AG09319 (cell line): Measurements from ENCODE around the gene ZNF556.
A peak's percentile ranks its signal among the peaks of the same experiment; 100 is the strongest.
"Not testable (repeated sequence)": the region's sequence is repeated elsewhere in the genome, so short reads cannot be mapped to it uniquely, and the experiment has no call there.

Experiments
- DNase-seq: peaks from one replicate; pipeline ENCODE4 v3.0.0-alpha.2; 2010; ENCODE audit warnings: low read depth; ENCODE audit errors: extremely low read depth
- TF ChIP-seq, protein P1 (sequence below): IDR thresholded peaks from 2 replicates; pipeline ENCODE4 v1.5.1; 2011; ENCODE audit warnings: low read depth, mild to moderate bottlenecking, inconsistent platforms, low read length, moderate library complexity

Gene ZNF556

DNA sequence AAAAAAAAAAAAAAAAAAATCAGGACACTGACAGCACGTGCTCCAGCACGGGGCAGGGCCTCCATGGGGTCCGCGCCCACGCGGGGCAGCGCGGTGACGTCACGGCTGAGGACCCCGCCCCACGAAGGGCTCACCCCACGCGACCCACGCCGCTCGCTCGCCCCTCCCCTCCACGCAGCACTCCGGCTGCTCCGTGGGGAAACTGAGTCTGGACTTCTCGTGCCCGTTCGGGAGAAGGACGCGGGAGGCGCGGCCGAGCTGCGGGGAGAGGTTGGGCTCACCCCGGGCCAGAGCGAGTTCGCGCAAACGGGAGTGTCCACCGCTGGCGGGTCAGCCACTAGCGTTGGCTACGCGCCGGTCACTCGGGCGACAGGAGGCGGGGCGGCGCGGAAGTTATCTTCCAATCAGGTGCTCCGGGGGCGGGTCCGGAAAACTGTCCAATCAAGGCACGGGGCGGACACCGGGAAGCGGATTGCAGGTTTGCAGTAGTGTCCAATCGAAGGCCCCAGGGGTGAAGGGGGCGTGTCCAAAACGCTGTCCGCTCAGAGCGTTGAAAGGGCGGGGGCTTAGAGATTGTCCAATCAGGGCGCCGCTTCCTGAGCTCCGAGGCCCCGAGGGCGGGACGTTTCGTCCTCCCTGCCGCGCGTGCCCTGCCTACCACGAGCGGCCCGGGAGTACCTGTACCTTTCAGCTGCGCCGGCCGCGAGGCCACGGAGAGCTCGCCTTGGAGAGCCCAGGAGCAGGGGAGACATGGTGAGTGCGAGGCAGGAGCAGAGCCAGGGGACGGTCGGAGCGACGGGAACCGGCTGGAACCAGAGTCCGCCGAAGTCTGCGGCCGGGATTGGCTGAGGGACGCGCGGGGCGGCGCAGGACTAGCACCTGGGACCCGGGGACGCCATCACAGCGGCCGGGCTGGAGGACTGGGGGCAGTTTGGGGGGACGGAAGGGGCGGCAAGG is 33.4 kb downstream of the ZNF556 start, which contains the start of gene ZNF57:
ZNF57 (plus strand) TSS at position 633 of the 957 bp plus-strand sequence; CDS start at position 751, 118 bp downstream.
- DNase-seq = peak; percentile 98
- TF ChIP-seq, protein P1, sequence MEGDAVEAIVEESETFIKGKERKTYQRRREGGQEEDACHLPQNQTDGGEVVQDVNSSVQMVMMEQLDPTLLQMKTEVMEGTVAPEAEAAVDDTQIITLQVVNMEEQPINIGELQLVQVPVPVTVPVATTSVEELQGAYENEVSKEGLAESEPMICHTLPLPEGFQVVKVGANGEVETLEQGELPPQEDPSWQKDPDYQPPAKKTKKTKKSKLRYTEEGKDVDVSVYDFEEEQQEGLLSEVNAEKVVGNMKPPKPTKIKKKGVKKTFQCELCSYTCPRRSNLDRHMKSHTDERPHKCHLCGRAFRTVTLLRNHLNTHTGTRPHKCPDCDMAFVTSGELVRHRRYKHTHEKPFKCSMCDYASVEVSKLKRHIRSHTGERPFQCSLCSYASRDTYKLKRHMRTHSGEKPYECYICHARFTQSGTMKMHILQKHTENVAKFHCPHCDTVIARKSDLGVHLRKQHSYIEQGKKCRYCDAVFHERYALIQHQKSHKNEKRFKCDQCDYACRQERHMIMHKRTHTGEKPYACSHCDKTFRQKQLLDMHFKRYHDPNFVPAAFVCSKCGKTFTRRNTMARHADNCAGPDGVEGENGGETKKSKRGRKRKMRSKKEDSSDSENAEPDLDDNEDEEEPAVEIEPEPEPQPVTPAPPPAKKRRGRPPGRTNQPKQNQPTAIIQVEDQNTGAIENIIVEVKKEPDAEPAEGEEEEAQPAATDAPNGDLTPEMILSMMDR = no peak

DNA sequence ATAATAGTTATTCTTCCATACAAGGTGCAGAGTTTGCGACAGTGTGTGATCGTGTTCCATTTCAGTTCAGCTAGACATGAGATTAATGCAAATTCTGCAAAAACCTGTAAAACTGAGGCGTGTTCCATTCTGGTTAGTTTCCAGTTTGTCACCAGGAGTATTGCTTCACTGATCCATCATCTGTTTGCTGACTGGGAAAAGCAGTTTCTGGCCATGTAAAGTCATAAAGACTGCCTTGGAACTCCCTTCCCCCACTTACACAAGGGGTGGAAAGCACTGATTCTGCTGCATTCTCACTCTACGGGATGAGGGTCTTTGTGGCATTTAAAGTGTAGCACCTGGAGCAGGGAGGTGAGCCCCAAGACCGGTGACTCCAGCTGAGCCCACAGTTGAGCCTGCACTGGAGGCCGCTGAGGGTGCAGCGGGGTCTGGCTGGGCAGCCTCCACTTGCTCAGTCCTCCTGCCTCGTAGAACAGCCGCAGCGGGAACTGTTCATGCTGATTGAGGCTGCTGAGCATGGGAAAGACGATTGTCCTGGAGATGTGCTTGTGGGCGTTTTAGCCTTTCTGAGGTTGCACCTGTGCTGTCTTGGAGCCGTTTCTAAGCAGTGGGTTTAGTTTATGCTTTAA is 35.6 kb downstream of the ZNF556 start:
- TF ChIP-seq, protein P1 = no peak
- DNase-seq = no peak

DNA sequence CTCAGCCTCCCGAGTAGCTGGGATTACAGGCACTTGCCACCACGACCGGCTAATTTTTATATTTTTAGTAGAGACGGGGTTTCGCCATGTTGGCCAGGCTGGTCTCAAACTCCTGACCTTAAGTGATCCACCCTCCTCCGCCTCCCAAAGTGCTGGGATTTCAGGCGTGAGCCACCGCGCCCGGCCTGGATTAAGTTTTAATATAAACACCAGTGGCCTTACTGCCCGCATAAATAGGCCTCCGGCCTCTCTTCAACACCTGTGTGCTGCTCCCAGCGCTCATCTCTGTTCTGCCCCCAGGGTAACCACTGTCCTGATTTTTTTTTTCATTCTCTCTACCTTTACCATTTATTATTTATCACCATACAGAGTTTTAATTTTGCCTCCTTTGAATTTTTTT is 36.2 kb downstream of the ZNF556 start:
- not testable (repeated sequence) for DNase-seq

DNA sequence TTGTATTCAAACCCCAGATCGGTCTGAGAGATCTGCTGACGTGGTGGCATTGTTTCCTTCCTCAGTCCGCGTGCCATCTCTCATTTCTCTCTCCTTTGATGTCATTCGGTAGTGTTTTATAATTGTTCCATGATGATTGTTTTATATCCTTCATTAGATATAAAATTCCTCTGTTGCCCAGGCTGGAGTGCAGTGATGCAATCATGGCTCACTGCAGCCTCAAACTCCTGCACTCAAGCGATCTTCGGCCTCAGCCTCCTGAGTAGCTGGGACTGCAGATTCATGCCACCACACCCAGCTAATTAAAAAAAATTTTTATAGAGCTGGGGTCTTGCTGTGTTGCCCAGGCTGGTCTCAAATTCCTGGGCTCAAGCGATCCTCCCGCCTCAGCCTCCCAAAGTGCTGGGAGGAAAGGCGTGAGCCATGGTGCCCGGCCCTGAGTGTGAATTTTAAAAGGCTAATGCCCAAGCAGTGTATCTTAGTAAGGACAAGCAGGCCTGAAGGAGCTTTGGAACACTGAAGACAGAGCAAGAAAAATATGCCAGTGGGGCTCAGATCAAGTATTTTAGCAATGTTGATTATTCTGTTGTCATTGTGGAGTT is 38.9 kb downstream of the ZNF556 start:
- DNase-seq = no peak
- TF ChIP-seq, protein P1 = no peak

DNA sequence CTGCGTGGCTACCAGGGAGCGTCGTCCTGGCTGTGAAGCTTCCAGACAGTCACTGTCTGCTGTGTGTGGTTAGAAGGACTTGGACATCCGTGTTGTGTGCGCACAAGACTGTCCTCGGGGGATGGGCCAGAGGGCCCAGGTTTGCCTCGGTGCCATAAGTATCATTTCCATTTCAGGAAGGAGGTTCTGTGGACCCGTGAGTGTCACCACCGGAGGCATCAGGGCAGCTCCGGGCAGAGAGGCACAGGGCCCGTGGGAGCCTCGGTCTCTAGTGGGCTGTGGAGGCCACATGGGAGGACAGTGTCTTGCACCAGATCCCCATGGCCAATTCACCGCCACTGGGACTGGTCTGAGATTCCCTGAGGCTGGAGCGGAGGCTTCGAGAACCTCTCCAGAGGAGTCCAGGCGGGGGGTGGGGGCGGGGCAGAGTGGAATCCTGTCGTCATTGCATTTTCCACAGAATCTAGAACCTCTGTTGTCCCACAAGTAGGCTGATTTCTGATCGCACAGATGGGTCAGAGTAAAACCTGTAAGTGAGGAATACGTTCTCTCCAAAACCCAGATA is 39.6 kb downstream of the ZNF556 start:
- DNase-seq = no peak
- TF ChIP-seq, protein P1 = no peak

DNA sequence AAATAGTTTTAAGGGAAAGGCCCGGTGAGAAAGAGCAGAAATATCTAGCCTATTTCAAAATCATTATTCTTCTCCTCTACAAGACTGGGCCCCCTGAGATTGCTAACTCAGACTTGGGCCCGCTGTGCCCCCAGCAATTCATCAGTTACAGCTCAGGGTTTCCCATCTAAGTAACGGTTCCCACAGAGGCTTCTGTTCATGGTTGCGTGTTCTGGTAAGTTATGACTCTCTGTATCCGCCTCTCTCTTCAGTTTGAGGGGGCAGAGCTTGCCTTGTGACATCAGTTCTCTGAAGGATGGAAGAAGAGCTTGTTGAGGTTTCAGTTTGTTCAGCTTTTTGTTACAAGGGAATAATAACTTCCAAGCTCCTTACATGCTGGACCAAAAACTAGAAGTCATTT is 45.2 kb downstream of the ZNF556 start:
- TF ChIP-seq, protein P1 = no peak
- no peak for DNase-seq

DNA sequence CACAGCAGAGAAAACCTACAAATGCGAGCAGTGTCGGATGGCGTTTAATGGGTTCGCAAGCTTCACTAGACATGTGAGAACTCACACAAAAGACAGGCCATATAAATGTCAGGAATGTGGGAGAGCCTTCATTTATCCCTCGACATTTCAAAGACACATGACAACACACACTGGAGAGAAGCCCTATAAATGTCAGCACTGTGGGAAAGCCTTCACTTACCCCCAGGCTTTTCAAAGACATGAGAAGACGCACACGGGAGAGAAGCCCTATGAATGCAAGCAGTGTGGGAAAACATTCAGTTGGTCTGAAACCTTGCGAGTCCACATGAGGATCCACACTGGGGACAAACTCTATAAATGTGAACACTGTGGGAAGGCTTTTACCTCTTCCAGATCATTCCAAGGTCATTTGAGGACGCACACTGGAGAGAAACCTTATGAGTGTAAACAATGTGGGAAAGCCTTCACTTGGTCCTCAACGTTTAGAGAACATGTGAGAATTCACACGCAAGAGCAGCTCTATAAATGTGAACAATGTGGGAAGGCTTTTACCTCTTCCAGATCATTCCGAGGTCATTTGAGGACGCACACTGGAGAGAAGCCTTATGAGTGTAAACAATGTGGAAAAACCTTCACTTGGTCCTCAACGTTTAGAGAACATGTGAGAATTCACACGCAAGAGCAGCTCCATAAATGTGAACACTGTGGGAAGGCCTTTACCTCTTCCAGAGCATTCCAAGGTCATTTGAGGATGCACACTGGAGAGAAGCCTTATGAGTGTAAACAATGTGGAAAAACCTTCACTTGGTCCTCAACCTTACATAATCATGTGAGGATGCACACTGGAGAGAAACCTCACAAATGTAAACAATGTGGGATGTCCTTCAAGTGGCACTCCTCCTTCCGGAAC is 50.4 kb downstream of the ZNF556 start:
- TF ChIP-seq, protein P1 = no peak
- DNase-seq = no peak
